T-helper 2 cell (primary cell): ENCODE results near the gene PFN4.
A peak's percentile ranks its signal among the peaks of the same experiment; 100 is the strongest.

ENCODE experiments used
- DNase-seq, 5 experiments: peaks; one replicate each; pipeline versions ENCODE4 v3.0.0 to v3.0.0-alpha.2; 2012 to 2022

PFN4 gene

DNA sequence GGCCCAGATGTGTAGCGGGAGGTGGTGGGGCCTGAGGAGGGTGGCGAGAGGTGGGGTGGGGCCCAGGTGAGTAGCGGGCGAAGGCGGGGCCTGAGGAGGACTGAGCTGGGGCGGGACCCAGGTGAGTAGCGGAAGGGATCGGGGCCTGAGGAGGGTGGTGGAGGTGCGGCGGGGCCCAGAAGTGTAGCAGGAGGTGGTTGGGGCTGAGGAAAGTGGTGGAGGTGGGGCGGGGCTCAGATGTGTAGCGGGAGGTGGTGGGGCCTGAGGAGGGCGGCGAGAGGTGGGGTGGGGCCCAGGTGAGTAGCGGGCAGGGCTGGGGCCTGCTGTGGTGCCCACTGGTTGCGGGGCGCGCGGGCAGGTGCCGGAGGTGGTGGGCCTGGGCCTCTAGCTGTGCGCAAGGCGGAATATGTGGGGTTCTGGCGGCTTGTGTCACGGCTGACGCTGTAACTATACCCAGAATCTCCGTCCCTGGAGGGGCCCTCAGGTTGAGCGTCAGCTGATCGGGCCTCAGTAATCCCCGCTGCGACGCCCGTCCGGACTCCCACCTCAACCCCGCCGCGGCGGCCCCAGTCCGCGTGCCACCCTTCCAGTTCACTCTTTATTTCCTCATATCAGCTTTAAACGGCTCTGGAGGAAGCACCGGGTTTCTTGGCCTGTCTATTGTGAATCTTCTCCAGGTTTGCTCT, 46.1 kb downstream of the PFN4 start:
- no peak for DNase-seq

DNA sequence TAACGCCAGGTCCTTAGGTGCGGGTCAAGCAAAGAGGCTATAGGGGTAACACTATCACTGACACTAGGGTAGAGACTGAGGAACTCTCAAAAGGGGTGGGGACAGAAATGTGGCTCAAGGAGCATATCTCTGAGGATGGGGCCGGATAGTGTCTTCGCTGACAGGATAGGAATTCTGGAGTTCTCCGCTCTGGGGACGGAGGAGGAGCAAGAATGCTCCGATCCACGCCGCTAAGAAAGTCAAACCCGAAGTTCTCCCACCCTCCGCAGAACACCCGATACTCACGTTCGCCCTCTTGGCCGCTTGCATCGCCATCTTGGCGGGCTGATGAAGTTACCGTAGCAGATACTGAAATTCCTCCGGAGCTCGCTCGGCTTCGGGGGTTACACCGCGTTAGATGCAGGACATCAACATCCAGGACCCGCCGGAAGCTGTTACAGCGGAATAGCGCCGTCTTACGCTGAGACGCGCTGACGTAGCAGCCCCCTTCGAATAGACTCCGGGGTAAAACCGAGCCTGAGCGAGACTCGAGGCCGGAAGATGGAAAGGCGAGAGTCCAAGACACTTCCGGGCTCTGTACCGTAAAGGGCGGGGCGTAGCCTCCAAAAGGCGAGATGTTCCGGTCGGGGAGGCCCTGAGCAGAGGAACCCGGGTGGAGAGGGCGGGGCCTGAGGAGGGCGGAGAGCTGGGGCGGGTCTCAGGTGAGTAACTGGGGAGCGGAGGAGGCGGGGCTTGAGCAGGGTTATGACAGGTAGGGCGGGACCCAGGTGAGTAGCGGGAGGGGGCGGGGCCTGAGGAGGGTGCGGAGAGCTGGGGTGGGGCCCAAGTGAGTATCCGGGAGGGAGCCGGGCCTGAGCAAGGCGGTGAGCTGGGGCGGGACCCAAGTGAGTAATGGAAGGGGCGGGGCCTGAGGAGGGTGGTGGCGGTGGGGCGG, 47.0 kb downstream of the PFN4 start, which contains the start of gene SF3B6:
SF3B6 (minus strand) TSS at position 412 of the 934 bp plus-strand sequence; CDS start at position 315, 97 bp downstream.
- peak; percentile 99 to 100 (median 99) for DNase-seq

DNA sequence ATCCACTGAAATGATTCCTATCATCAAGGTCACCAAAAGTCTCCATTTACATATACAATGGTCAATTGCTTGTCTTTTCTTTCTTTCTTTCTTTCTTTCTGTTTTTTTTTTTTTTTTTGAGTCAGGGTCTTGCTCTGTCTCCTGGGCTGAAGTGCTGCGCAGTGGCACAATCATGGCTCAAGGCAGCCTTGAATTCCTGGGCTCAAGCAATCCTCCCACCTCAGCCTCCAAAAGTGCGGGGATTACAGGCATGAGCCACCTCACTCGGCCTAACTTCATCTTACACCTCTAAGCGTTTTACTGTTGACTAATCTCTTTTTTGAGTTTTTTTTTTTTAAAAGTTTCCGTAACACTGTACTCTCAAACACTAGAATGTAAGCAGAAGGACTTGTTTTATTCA, 47.9 kb downstream of the PFN4 start:
- no peak for DNase-seq

DNA sequence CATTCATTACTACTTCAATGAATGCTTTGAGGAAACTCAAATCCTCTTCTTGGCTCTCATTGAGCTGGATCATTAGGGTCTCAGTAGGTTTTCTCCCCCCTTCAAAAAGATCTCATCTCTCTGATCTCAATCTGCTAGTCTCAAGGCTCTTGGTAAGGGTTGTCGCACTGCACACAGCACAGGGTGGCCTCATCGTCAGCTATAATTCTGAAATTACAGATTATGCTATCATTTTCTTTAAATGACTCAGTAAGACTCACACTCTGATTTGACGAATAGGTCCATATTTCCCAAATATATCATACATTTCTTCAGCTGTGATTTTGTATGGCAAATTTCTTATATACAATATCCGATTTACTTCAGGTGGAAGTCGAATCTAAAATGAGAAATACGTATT, 49.3 kb downstream of the PFN4 start:
- DNase-seq = no peak

DNA sequence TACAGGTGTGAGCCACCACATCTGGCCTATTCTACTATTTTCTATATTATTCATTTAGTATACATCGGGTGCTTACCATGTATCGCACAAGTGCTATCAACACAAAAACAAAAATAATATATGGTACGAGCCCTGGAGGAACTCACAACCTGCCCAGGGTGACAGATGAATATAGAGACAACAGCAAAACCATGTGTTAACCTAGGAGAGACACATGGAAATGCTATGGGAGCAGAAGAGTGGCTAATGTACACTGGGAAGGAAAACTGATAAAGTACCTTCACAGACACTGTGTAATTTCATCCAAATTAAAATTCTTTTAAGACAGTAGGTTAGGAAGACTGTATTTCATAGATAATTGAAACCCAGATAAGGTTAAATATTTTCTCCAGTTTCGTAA, 50.9 kb downstream of the PFN4 start:
- no peak for DNase-seq

DNA sequence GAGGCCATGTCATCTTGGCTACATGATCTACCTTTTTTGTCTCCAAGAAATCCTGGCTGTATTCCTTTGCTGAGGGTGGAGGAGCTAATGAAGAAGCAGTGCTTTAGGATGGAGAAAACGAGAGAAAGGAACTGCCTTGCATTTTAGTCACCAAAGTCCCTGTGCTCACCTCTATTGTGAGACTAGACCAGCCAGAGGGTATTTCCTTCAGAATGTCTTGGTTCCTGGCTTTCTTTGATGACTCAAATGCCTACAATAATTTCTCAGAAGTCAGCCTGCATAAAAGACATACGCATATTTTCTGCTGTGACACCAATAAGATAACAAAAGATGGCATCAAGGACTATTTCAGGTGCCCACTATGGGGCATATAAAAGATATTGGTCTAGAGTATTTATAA, 57.8 kb downstream of the PFN4 start:
- no peak for DNase-seq
